GM12875 (cell line): Measurements from ENCODE around the gene GRIK5.

ENCODE experiments used
- H3K4me3 ChIP-seq: one replicate; pipeline ENCODE4 v1.5.1; 2011; ENCODE audit warnings: low read depth, low read length, control low read depth
- CTCF ChIP-seq: IDR thresholded peaks from 2 replicates; pipeline ENCODE4 v1.5.1; 2011; ENCODE audit warnings: low read depth, mild to moderate bottlenecking, control low read depth, inconsistent platforms, low read length, moderate library complexity, borderline replicate concordance; ENCODE audit not compliant: insufficient read depth

Gene GRIK5

GRCh38 chr19:42010245-42011126 lies 59.5 kb downstream of the GRIK5 start:
- no peak for TF ChIP-seq CTCF
- no peak overlapping the region for H3K4me3 ChIP-seq

- TF ChIP-seq CTCF: no peak
Measured at GRCh38 chr19:42006569-42006968, 63.4 kb downstream of the GRIK5 start.

GRCh38 chr19:42005504-42005903 lies 64.5 kb downstream of the GRIK5 start:
- TF ChIP-seq CTCF: no peak
- no peak overlapping the region for H3K4me3 ChIP-seq

More at GRCh38 chr19:42006569-42006968, 63.4 kb downstream of the GRIK5 start:
- no peak overlapping the region for H3K4me3 ChIP-seq

- no peak overlapping the region for H3K4me3 ChIP-seq
- no peak for TF ChIP-seq CTCF
Measured at GRCh38 chr19:42003506-42004294, 66.3 kb downstream of the GRIK5 start.

GRCh38 chr19:41999878-42000208 lies 70.2 kb downstream of the GRIK5 start:
- no peak overlapping the region for H3K4me3 ChIP-seq
- no peak for TF ChIP-seq CTCF

- H3K4me3 ChIP-seq: no peak overlapping the region
- TF ChIP-seq CTCF: no peak
Measured at GRCh38 chr19:41999071-41999877, 70.7 kb downstream of the GRIK5 start.
